K562 (cell line): ENCODE measurements around the gene B4GALT4. TPM values are rescaled to one million over a fixed set of nuclear protein-coding genes. Genes with fewer than 3 reads are reported as not detected.

Experiments
- ATAC-seq: fragments of 200-7000 bp; cut with Tn5 transposase; 3 replicates; pipeline ENCODE4 v1.9.1; 2020; ENCODE audit warnings: moderate library complexity
- BruUV-seq: library from RNA; stranded (reverse); fragments of 400-500 nt; replicated peaks from 2 replicates; lab custom pipeline; 2021; lab: Mats Ljungman, UMichigan
- CTCF ChIA-PET: fragments of 300-600 bp; formaldehyde crosslinking; extraction: SDS; loops from one replicate; lab custom pipeline; 2021; ENCODE audit warnings: low intra/inter-chr PET ratio; lab: Yijun Ruan, JAX
- POLR2A ChIA-PET: fragments of 300-600, 350-650 bp; sonication (Branson Sonifier 250); formaldehyde crosslinking; extraction: SDS; loops from one replicate; lab custom pipeline; 2021; ENCODE audit warnings: antibody characterized with exemption, inconsistent platforms; lab: Yijun Ruan, JAX
- DNase-seq, 4 experiments: peaks; one replicate each; pipeline versions ENCODE4 v3.0.0 to v3.0.0-alpha.2; 2011 to 2018; ENCODE audit warnings: low spot score in 3 of 4, mixed read lengths in 3 of 4; ENCODE audit errors: extremely low read depth in 1 of 4
- FAIRE-seq: peaks from 2 replicates; lab custom pipeline; 2011; peaks lifted over from hg19 to GRCh38; lab: Jason Lieb, UNC
- H2AFZ ChIP-seq: 2 replicates; pipeline ENCODE4 v1.6.0; 2011; ENCODE audit warnings: low read depth, low read length, control low read depth, inconsistent platforms
- H3K27ac ChIP-seq: fragments of 200-600 bp; 3 replicates; pipeline ENCODE4 v1.8.0; 2011; ENCODE audit warnings: low read depth, mild to moderate bottlenecking, control low read depth, inconsistent platforms, low read length, moderate library complexity, mixed read lengths; ENCODE audit errors: extremely low read depth
- H3K27me3 ChIP-seq, 2 experiments: fragments of 300-600 bp in 1 of 2; 2 replicates in 1 of 2; 3 replicates in 1 of 2; pipeline versions ENCODE4 v1.6.0 to v1.8.0; 2011; ENCODE audit warnings: inconsistent platforms in 2 of 2, low read length in 2 of 2, mild to moderate bottlenecking in 1 of 2, mixed read lengths in 1 of 2, moderate library complexity in 1 of 2; ENCODE audit not compliant: control insufficient read depth in 2 of 2, insufficient read depth in 2 of 2
- H3K36me3 ChIP-seq: fragments of 300-600 bp; 3 replicates; pipeline ENCODE4 v1.8.0; 2011; ENCODE audit warnings: mild to moderate bottlenecking, low read length, inconsistent platforms; ENCODE audit not compliant: control insufficient read depth, insufficient read depth
- H3K4me1 ChIP-seq, 2 experiments: fragments of 200-600 bp in 1 of 2; replicated peaks in 1 of 2; 2 replicates in 1 of 2; 3 replicates in 1 of 2; pipeline versions ENCODE4 v1.5.1 to v1.8.0; 2011; ENCODE audit warnings: inconsistent platforms in 2 of 2, low read length in 2 of 2, mild to moderate bottlenecking in 1 of 2, mixed read lengths in 1 of 2, moderate library complexity in 1 of 2; ENCODE audit not compliant: control insufficient read depth in 2 of 2, insufficient read depth in 2 of 2
- H3K4me2 ChIP-seq: 2 replicates; pipeline ENCODE4 v1.6.1; 2011; ENCODE audit warnings: low read length, control low read depth, inconsistent platforms, mixed read lengths; ENCODE audit not compliant: insufficient read depth
- H3K4me3 ChIP-seq: fragments of 200-600 bp; sonication (generic), shearing (Covaris generic); 2 replicates; pipeline ENCODE4 v1.5.1; 2016; ENCODE audit warnings: control low read depth, inconsistent platforms
- H3K79me2 ChIP-seq: fragments of 200-600 bp; 3 replicates; pipeline ENCODE4 v1.8.0; 2011; ENCODE audit warnings: low read length, inconsistent platforms; ENCODE audit not compliant: control insufficient read depth, insufficient read depth
- H3K9ac ChIP-seq, 2 experiments: 2 replicates each; pipeline versions ENCODE4 v1.6.0 to v1.6.1; 2011; ENCODE audit warnings: low read depth in 2 of 2, low read length in 2 of 2, control low read depth in 1 of 2, inconsistent platforms in 1 of 2, mild to moderate bottlenecking in 1 of 2, mixed read lengths in 1 of 2; ENCODE audit not compliant: insufficient read depth in 1 of 2
- H3K9me1 ChIP-seq: one replicate; pipeline ENCODE4 v1.6.0; 2011; ENCODE audit warnings: inconsistent platforms, mild to moderate bottlenecking, low read length, moderate library complexity; ENCODE audit not compliant: control insufficient read depth, insufficient read depth
- H3K9me3 ChIP-seq: replicated peaks from 2 replicates; pipeline ENCODE4 v1.5.1; 2011; ENCODE audit warnings: low read depth, low read length, inconsistent platforms; ENCODE audit not compliant: control insufficient read depth, insufficient read depth
- H4K20me1 ChIP-seq: replicated peaks from 2 replicates; pipeline ENCODE4 v1.6.1; 2011; ENCODE audit warnings: low read length, inconsistent platforms, mixed read lengths; ENCODE audit not compliant: control insufficient read depth, insufficient read depth
- ARID1B ChIP-seq: fragments of 450-650 bp; IDR thresholded peaks from 2 replicates; pipeline ENCODE4 v1.6.1; 2016; ENCODE audit warnings: antibody characterized with exemption, mild to moderate bottlenecking, inconsistent platforms
- ELF2 ChIP-seq: fragments of 250-450 bp; sonication (Bioruptor Pico); IDR thresholded peaks from 2 replicates; pipeline ENCODE4 v1.5.0; 2021; ENCODE audit warnings: mild to moderate bottlenecking
- ETV6 ChIP-seq, 3 experiments: fragments of 150-350 bp in 1 of 3; sonication (generic) in 1 of 3; formaldehyde crosslinking in 1 of 3; IDR thresholded peaks; 2 replicates each; pipeline versions ENCODE4 v1.6.1 to v1.8.0; 2014 to 2022; ENCODE audit warnings: borderline replicate concordance in 2 of 3, low read depth in 2 of 3, antibody characterized with exemption in 1 of 3, low read length in 1 of 3, mild to moderate bottlenecking in 1 of 3, missing genetic modification reagents in 1 of 3
- EZH2 ChIP-seq: IDR thresholded peaks from 2 replicates; pipeline ENCODE4 v1.6.1; 2012; ENCODE audit warnings: low read depth, mild to moderate bottlenecking, inconsistent platforms, low read length, borderline replicate concordance
- FIP1L1 ChIP-seq: fragments of 200-400 bp; formaldehyde crosslinking; IDR thresholded peaks from 2 replicates; pipeline ENCODE4 v1.6.1; 2018; ENCODE audit warnings: mild to moderate bottlenecking, low read depth, low read length; ENCODE audit not compliant: poor library complexity, severe bottlenecking
- FOXK1 ChIP-seq: sonication (generic); formaldehyde crosslinking; IDR thresholded peaks from 2 replicates; pipeline ENCODE4 v1.8.0; 2022; ENCODE audit warnings: missing genetic modification reagents, mild to moderate bottlenecking, borderline replicate concordance
- FOXK2 ChIP-seq, 2 experiments: fragments of 450-650 bp; IDR thresholded peaks in 1 of 2; conservative IDR thresholded peaks in 1 of 2; 2 replicates each; pipeline ENCODE4 v1.6.1; 2016; ENCODE audit warnings: low read depth in 2 of 2, mild to moderate bottlenecking in 1 of 2
- HDAC3 ChIP-seq: fragments of 450-650 bp; IDR thresholded peaks from 2 replicates; pipeline ENCODE4 v1.6.1; 2018; ENCODE audit warnings: borderline replicate concordance, mild to moderate bottlenecking, moderate library complexity; ENCODE audit not compliant: partially characterized antibody
- HIVEP1 ChIP-seq: fragments of 250-450 bp; sonication (Bioruptor Pico); IDR thresholded peaks from 2 replicates; pipeline ENCODE4 v1.4.0; 2020; ENCODE audit warnings: mild to moderate bottlenecking
- KAT2B ChIP-seq: IDR thresholded peaks from one replicate; pipeline ENCODE4 v1.6.1; 2012; ENCODE audit warnings: low read depth, mild to moderate bottlenecking, control low read depth, inconsistent platforms, low read length, moderate library complexity
- OTX1 ChIP-seq: fragments of 450-650 bp; formaldehyde crosslinking; IDR thresholded peaks from 2 replicates; pipeline ENCODE4 v1.4.0; 2022; ENCODE audit warnings: mild to moderate bottlenecking
- PHB ChIP-seq: fragments of 250-450 bp; sonication (Bioruptor Pico); IDR thresholded peaks from 2 replicates; pipeline ENCODE4 v1.5.0; 2021
- RBBP5 ChIP-seq: fragments of 200-600 bp; sonication (generic); IDR thresholded peaks from 2 replicates; pipeline ENCODE4 v1.6.1; 2012; ENCODE audit warnings: borderline replicate concordance, mild to moderate bottlenecking, low read length, control low read depth, inconsistent platforms; ENCODE audit not compliant: insufficient read depth, poor library complexity, severe bottlenecking
- SRSF9 ChIP-seq: fragments of 200-400 bp; formaldehyde crosslinking; IDR thresholded peaks from 2 replicates; pipeline ENCODE4 v1.6.1; 2017; ENCODE audit warnings: low read depth, low read length, borderline replicate concordance
- ZNF239 ChIP-seq: fragments of 250-450 bp; sonication (Bioruptor Pico); IDR thresholded peaks from 2 replicates; pipeline ENCODE4 v1.4.0; 2020; ENCODE audit warnings: mild to moderate bottlenecking
- ZNF41 ChIP-seq: fragments of 250-450 bp; sonication (Bioruptor Pico); conservative IDR thresholded peaks from 2 replicates; pipeline ENCODE4 v1.4.0; 2020; ENCODE audit warnings: mild to moderate bottlenecking
- ZNF431 ChIP-seq: sonication (generic); formaldehyde crosslinking; IDR thresholded peaks from 2 replicates; pipeline ENCODE4 v1.8.0; 2022; ENCODE audit warnings: mild to moderate bottlenecking, missing genetic modification reagents
- WGBS: fragments of 100-300 bp; shearing (Covaris generic); methylation state at CpG from one replicate; pipeline ENCODE4 v1.1.6; 2016; ENCODE audit warnings: low coverage, mixed read lengths; ENCODE audit not compliant: insufficient coverage; ENCODE audit errors: missing lambda C conversion rate; 5-methylcytosine and 5-hydroxymethylcytosine counted together
- in situ Hi-C: fragments of 300-500 bp; cut with MboI; formaldehyde crosslinking; loops from 4 replicates; pipeline ENCODE4 v1.15.0; 2018; ENCODE audit warnings: inconsistent platforms, mixed read lengths
- intact Hi-C: fragments of 100-400 bp; cut with micrococcal nuclease; formaldehyde crosslinking; loops from 2 replicates; pipeline ENCODE4 v1.14.2; 2022
- polyA plus RNA-seq, 8 experiments: library from polyadenylated mRNA; depleted of rRNA in 4 of 8; stranded (reverse) in 5 of 8; unstranded in 3 of 8; fragments of >200 nt; fragmentation: Nextera tagmentation in 2 of 8; fragmentation: Illumina TruSeq in 1 of 8; extraction: Ambion mirVana in 2 of 8; extraction: Trizol in 1 of 8; gene quantifications; 2 replicates each; pipeline versions ENCODE4 v1.2.1 to v1.2.3, GENCODE V29; 2011 to 2014; ENCODE audit warnings: inconsistent platforms in 1 of 8, missing spikeins in 1 of 8
- total RNA-seq, 7 experiments: library from RNA; depleted of rRNA in 6 of 7; stranded (reverse); fragments of >200 nt in 6 of 7; fragmentation: Illumina TruSeq in 2 of 7; extraction: Trizol in 2 of 7; gene quantifications; 2 replicates each; pipeline versions ENCODE4 v1.2.1 to v1.2.3, GENCODE V29; 2011 to 2021; ENCODE audit warnings: low replicate concordance in 1 of 7

B4GALT4 gene
- total and polyA plus RNA-seq, 9 of the 15 experiments (the other 6 are each of a cell fraction or from before 2014, with no cell fraction given) = 8.2 to 17.8 (median 12.2) TPM

DNA sequence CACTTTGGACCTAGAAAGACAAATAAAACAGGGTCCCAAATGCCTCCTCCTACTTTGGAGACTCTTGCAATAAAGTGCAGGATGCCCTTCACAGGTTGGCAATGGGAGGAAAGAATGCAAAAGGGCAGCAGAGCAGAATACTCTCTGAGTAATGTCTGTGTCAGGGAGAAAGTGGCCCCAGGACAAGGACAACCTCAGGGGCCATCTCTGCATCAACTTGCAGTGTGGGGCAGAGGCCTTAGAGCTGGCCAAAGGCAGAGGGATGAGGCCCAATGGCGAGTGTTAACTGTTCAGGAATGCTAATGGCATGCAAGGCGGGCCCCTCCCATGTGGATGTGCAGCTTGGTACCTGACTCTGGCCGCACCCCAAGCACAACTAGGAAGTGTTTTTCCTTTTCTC lies 58.9 kb downstream of the B4GALT4 start:
- no TSS peak for BruUV-seq
- no peak overlapping the region for H2AFZ ChIP-seq
- no peak for TF ChIP-seq EZH2
- no peak for TF ChIP-seq FIP1L1
- TF ChIP-seq PHB (CRISPR knock-in tag) = no peak
- no peak for TF ChIP-seq SRSF9
- TF ChIP-seq, all 486 proteins: peak for 0
- Histone ChIP-seq H3K4me2 (no peak overlapping the region), H3K9me1 (no peaks in the 10 kb centered on the region), H3K4me1 (no peaks in the 10 kb centered on the region), H3K27ac (no peak overlapping the region), H3K36me3 (no peaks in the 10 kb centered on the region), H3K79me2 (no peaks in the 10 kb centered on the region), H3K9me3 (no peaks in the 10 kb centered on the region), H3K4me3 (no peak overlapping the region), H3K9ac (no peak overlapping the region), H3K27me3 (no peaks in the 10 kb centered on the region; a peak in 2 of 5 replicates), H4K20me1 (no peaks in the 10 kb centered on the region)
- DNase-seq = no peak
- WGBS = 0% methylated on average over 2 of the region's 3 CpGs
- ATAC-seq = no peak
- intact Hi-C loops (no loop called here), in situ Hi-C loops (no loop called here)
- POLR2A ChIA-PET = no interaction called here
- no peak for FAIRE-seq
- CTCF ChIA-PET = no interaction called here

GRCh38 chr3:119177321-119177720 lies 63.4 kb downstream of the B4GALT4 start:
- Histone ChIP-seq H3K9me1 (no peaks in the 10 kb centered on the region), H3K4me2 (no peak overlapping the region), H3K79me2 (no peaks in the 10 kb centered on the region), H3K9me3 (no peaks in the 10 kb centered on the region), H3K9ac (no peak overlapping the region), H3K4me1 (no peaks in the 10 kb centered on the region; a peak in 1 of 5 replicates), H3K27me3 (no peaks in the 10 kb centered on the region; a peak in 2 of 5 replicates), H3K27ac (no peak overlapping the region), H3K36me3 (no peaks in the 10 kb centered on the region), H4K20me1 (no peaks in the 10 kb centered on the region), H3K4me3 (no peak overlapping the region), H2AFZ (no peak overlapping the region)
- in situ Hi-C loops (no loop called here), intact Hi-C loops (no loop called here)
- ChIA-PET CTCF (no interaction called here), POLR2A (no interaction called here)
- no peak for FAIRE-seq
- BruUV-seq = no TSS peak
- no peak for ATAC-seq
- 5% methylated on average over 3 of the region's 4 CpGs for WGBS
- DNase-seq = no peak
- no peak for TF ChIP-seq FOXK2 (conservative IDR thresholded peaks at IDR 0.05 in 1 of 2, IDR thresholded peaks at IDR 0.05 in 1 of 2; ENCODE audit: low read depth in 2 of 2)
- no peak for TF ChIP-seq ETV6 (IDR thresholded peaks at IDR 0.05; ENCODE audit: borderline replicate concordance in 1 of 2, low read depth in 2 of 2, low read length in 1 of 2)
- no peak for TF ChIP-seq ETV6 (CRISPR knock-in tag; IDR thresholded peaks at IDR 0.05; ENCODE audit: borderline replicate concordance)
- no peak for TF ChIP-seq ZNF41
- no peak for TF ChIP-seq KAT2B
- no peak for TF ChIP-seq FOXK1 (CRISPR knock-in tag)
- no peak for TF ChIP-seq OTX1 (CRISPR knock-in tag)
- no peak for TF ChIP-seq ZNF239
- no peak for TF ChIP-seq ARID1B
- TF ChIP-seq HDAC3 = no peak
- no peak for TF ChIP-seq HIVEP1 (CRISPR knock-in tag)
- no peak for TF ChIP-seq ZNF431 (CRISPR knock-in tag)
- TF ChIP-seq RBBP5 = no peak
- no peak for TF ChIP-seq ELF2
